NCI-H2029 treated with DMSO at 0.1 percent for 48 hours (cell line): ENCODE data around the gene ZW10.
"Not testable (repeated sequence)": the region's sequence is repeated elsewhere in the genome, so short reads cannot be mapped to it uniquely, and the experiment has no call there.

Source experiments
- DNase-seq: peaks from one replicate; lab custom pipeline; 2025; lab: John Stamatoyannopoulos, UW

Gene ZW10, protein sequence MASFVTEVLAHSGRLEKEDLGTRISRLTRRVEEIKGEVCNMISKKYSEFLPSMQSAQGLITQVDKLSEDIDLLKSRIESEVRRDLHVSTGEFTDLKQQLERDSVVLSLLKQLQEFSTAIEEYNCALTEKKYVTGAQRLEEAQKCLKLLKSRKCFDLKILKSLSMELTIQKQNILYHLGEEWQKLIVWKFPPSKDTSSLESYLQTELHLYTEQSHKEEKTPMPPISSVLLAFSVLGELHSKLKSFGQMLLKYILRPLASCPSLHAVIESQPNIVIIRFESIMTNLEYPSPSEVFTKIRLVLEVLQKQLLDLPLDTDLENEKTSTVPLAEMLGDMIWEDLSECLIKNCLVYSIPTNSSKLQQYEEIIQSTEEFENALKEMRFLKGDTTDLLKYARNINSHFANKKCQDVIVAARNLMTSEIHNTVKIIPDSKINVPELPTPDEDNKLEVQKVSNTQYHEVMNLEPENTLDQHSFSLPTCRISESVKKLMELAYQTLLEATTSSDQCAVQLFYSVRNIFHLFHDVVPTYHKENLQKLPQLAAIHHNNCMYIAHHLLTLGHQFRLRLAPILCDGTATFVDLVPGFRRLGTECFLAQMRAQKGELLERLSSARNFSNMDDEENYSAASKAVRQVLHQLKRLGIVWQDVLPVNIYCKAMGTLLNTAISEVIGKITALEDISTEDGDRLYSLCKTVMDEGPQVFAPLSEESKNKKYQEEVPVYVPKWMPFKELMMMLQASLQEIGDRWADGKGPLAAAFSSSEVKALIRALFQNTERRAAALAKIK

DNA sequence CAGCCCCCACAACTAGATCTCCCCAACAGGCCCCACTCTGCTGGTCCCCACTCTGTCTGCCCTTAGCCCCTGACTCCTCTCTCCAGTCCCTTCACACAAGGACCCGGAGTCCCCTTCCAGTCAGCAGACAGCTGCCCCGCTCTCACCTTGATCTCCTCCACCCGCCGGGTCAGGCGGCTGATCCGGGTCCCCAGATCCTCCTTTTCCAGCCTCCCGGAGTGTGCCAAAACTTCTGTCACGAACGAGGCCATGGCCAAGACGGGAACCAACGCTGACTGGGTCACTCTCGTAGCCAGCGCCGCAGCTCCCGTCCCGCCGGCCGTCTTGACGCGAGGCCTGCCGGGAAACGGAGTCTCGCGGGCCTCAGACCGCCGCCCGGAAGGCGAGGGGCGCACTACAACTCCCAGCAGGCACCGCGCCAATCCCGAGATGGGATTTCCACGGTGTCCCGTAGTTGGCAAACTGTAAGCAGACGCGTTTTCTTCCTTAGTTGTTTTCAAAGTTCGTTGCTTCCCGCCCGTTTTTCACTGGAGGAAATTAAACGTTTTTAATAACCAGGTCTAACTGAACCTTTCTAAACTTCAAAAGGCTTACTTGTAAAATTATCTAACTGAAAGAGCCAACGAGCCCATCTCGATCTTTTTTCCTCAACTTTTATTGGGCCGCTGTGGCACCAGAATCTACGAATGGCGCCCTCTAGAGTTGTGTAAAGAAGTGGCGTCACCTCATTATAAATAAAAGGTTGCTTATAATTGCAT, at the start of gene ZW10:
Gene ZW10 (minus strand): TSS at position 277 of the 758 bp plus-strand sequence. CDS start 26 bp downstream, at position 251.
- peak; percentile 98 for DNase-seq

DNA sequence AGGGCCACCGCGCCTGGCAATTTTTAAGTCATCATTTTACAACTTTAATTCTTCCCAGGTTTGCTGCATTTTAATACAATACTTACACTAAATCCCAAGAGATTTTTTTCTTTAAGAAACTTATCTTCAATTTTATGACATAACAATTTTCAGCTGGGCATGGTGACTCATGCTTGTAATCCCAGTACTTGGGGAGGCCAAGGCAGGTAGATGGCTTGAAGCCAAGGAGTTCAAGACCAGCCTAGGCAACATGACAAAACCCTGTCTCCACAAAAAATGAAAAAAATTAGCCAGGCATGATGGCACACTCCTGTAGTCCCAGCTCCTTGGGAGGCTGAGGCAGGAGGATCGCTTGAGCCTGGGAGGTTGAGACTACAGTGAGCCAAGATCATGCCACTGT, 44.9 kb upstream of the ZW10 start:
- no peak for DNase-seq

DNA sequence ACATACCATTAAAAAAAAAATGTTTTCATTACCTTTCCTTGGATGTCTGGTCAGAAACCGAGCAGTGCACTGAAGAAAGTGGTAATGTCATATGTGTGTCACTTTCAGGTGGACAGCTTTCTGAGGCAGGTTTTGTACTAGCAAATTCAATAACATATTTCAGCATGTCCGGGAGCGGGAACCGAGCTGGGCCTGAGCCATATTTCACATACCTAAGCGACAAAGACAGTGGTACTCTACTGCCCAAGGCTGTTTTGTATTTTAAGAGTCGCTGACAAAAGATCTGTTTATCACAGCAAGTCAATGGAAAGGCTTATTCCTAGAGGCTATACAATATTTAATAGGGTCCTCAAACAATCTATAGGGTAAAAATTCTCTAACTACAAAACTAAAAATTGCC, 44.1 kb upstream of the ZW10 start:
- DNase-seq, result no peak

DNA sequence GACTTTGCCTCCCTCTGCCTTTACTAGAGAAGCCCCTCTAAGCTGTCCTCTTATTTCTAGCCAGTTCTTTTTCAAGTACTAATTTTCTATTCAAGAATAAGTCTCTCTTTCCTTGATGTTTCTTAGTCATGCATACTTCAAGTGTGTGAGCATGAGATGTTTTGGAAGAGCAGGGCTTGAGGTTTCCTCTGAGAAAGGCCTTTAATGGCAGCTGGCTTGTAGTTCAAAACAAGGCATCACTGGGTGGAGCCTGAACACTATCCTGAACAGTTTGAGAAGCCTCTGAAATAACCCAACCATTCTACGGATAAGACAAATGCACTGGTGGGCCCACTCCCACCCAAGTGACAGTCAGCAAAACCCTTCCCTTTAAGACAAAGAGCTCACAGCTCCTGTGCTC, 43.7 kb upstream of the ZW10 start:
- no peak for DNase-seq

DNA sequence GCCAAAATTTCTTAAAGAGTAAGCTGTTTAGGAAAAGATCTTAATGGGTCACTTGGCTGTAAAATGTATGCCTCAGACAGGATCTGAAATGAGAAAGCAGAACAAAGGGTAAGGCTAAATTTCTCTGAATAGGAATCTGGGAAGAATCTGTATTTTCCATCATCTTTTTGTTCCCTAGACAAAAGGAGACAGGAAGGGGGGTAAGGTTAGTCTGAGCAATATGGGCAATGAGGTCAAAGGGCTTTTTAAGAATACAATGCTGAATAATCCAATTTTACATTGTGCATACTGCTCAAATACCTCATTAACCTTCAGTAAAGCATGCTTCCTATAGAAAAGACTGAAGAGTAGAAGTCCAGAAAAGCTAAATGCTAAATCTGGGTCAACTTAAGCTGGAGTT, 40.7 kb upstream of the ZW10 start:
- DNase-seq, result no peak

DNA sequence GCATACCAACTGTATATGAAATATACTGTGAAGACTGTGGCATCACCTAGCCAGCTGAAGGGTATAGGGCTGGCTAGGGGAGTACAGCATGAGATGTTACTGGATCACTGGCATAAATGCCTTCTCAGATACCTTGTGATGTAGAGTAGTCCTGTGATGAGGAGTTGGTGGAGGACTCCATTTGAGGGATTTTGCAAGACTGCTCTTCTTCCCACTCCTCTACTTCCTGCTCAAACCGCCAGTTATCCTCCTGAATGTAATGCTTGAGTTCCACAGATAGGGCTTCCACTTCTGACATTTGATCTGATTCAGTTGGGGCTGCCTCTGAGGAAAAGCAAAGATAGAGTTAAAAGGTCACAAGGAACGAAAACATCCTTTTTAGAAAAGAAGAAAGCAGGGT, 35.4 kb upstream of the ZW10 start:
- DNase-seq, result no peak

DNA sequence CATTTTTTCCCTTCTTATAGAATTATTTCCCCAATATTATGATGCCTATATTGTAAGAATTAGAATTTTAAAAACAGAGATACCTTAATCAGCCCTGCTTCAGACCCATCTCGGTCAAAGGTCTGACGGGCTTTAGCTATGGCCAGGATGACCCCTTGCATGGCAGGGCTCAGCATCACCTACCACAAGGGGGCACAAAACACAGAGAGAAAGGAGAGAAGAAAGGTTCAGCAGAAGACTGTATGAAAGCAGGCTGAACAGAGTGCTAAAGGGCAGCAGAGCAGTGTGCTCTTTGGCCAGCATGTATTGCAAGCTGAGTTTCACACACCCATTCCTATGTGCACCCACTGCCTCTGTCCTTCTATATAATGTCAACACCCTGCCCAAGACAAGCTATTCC, 32.9 kb upstream of the ZW10 start:
- DNase-seq, result no peak

DNA sequence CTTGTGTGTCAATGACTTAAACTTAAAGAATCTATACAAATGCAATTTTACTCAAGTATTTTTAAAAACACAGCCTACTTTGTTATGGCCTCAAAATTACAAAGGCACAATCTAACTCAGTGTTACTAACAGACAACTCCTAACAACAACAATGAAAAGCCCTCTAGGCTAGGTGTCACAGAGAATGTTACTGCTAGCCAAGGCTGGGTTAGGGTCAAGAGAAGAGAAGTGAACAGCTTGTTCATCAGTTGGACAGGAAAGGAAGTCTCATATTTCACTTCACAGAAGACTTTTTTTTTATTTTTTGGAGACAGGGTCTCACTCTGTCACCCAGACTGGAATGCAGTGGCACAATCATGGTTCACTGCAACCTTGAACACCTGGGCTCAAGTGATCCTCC, 32.1 kb upstream of the ZW10 start:
- no peak for DNase-seq

DNA sequence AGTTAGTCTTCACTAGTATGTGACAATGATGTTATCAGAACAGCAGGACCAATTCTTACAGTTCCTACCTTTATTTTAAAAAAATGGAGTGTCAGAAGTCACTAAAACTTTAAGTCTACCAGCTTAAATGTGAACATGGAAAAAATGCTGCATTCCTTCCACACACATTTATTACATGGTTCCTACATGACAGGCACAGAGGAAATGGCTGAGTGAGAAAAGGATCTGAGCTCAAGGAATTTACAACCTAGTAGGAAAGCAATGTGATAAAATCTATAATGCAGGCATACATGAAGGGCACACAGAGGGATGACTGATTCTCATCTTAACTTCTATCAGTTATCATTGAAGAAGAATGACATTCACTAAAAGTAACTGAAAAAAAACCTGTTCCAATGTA, 29.1 kb upstream of the ZW10 start:
- DNase-seq, result no peak

DNA sequence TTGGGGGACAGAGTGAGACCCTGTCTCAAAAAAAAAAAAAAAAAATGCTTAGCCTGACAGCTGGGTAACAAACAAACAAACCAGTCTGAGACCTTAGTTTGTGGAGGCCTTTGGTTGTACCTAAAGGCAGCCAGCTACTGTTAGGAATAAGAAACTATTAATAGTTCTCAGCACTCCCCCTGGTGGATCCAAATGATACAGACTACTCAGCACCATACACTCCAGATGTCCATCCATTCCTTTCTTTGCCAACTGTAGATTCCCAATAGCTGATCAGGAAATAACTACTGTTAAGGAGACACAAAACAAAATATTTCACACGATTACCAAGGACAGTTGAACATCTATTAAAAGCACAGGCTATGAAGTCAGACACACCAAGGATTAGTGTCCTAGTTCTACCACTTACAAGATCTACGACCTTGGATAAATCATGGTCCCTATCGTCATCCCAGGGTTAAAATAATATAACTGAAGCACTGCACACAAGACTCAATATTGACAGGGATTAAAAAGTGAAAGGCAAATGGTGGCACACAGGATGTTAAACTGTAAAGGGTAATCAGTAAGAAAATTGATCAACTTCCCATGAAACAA, 23.3 kb upstream of the ZW10 start:
- peak; percentile 14 for DNase-seq

DNA sequence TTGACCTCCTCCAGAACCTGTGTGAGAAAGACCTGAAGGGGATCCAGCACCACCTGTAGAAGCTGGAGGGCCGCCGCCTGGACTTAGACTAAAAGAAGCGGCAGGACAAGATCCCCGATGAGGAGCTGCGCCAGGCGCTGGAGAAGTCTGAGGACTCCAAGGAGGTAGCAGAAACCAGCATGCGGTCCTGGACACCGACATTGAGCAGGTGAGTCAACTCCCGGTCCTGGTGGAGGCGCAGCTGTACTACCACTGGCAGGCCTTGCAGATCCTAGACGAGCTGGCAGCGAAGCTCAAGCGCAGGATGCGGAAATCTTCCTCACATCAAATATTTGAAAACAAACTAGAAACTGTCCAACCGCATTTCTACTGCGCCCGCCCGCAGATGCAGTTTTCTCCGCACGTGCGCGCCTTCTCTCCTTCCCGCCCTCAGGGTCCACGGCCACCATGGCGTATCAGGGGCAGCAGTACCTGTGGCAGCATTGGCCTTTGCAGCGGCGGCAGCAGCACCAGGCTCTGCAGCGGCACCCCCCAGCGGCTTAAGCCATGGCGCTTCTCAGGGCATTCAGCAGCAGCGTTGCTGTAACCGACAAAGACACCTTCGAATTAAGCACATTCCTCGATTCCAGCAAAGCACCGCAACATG, 16.3 kb upstream of the ZW10 start:
- DNase-seq, result no peak

DNA sequence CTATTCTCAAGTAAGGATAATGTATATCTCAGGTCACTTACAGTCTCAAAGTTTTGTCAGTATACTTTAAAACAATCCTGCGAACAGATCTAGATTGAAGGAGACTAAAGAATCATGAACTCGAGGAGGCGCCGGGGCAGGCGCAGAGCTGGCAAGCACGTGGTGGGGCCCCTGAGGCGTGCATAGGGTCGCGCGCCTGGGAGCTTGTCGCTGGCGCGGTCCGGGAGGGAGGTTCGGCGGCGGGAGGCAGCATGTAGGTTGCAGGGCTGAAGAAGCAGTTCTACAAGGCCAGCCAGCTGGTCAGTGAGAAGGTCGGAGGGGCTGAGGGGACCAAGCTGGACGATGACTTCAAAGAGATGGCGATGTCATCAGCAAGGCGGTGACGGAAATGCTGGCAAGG, 15.5 kb upstream of the ZW10 start:
- DNase-seq, result not testable (repeated sequence)

DNA sequence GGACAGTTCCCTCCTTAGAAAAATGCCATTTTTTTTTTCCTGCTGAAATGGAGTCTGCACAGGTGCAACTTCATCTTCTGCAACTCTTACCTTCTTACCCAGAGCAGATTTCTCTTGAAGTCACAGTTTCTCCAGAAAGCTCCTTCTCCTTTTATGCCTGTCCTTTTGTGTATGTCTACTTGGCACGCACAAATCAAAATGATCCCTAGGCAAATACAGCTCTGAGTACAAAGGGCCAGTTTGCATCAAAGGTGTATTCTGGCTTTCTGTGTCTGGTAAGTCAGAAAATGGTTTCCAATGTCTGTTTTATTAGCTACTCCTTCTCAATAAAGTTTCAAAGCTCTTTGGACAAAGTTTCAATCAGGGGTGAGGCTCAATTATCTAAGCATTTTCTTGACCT, 8.6 kb upstream of the ZW10 start:
- DNase-seq, result no peak

DNA sequence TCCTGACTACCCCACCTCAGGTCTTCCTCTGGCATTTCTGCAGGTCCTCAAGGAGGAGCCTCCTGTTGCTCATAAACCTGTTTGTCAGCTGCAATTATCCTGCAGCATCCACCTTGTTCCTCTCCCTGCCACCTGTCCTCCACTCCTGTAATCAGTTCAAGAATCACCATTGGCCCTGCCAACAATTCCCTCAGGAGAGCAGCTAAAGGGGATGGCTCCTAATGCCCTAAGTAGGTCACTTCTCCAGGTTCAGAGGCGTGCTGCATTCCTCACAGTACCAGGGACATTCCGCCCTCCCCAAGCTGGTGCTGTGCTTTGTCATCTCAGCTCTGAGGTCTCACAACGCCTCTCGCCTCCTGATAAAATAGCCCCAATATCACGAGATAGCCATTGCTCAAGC, 8.2 kb upstream of the ZW10 start:
- DNase-seq, result no peak

DNA sequence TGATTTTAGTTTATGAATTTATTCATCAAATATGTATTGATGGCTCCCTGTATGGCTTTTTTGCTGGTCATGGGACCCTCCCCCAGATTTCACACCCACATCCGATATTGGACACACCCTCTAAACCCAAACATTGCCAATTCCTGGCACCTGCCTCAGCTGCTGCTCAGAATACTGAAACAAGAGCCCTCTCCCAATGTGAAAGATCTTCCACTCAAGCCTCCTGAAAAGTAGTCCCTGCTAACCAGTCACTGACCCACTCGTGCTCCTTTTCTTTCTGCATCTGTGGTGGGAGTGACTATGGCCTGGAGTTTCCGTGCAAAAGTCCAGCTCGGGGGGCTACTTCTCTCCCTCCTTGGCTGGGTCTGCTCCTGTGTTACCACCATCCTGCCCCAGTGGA, 6.0 kb upstream of the ZW10 start, which contains the start of gene CLDN25:
Gene CLDN25 (plus strand): TSS at position 301 of the 400 bp plus-strand sequence. CDS start 0 bp downstream, at position 301.
- DNase-seq, result no peak

DNA sequence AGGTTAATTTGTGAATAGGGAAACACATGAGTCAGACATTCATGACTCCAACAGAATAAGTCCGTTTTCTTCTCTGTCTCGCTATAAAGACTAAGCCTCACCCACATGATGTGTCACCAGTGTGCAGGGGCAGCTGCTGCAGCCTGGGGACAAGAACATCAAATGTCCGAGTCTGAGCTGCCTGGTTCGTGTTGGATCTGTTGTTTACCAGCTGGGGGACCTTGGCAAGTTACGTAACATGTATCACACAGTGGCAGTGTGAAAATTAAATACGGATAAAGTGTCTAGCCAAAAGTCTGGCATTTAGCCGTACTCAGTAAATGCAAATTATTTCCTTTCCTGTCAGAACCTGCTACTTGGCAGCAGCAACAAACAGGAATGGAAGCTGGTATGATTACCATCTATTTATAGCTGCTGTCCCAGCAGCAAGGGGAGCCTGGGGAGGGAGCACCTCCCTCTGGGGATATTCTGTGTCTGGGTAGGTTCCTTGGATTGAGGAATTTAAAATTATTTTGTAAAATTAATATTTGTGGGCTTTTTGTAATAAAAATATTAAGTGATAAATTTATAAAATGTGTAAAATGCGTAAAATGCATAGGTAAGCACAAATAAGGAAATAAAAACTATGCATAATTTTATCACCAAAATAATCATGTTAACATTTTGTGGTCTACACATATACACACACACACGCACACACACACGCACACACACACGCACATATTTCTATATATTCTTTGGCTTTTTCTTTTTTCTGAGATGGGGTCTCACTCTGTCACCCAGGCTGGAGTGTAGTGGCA, 4.8 kb upstream of the ZW10 start:
- no peak for DNase-seq

DNA sequence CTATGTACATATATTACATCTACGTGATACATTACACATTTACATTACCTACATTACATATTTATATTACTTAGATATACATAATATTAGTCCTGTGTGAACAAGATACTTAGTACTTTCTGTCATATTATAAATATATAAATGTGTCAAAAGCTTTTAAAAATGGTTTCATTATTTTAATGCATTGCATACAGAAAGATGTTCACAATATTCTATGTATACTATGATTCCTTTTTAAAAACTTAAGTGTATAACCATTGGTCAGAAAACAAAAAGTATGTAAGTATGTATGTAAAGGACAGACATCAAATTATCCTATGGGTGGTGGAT, 647 bp upstream of the ZW10 start:
- DNase-seq, result no peak

DNA sequence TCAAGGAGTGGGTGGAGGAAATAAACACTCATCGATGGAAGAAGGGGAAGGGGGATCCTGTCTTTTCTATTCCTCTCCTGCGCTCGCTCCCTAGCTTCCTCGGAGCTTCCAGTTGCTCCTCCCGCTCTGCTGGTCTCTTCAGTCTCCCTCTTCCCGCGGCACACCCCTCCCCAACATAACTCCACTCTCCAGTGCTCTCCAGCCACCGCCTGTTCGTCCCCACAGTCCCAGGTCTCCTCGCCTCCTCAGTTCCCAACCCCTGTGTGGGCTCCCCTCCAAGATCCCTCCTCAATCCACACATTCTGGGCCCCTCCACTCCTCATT, 438 bp downstream of the ZW10 start:
- DNase-seq, result no peak

DNA sequence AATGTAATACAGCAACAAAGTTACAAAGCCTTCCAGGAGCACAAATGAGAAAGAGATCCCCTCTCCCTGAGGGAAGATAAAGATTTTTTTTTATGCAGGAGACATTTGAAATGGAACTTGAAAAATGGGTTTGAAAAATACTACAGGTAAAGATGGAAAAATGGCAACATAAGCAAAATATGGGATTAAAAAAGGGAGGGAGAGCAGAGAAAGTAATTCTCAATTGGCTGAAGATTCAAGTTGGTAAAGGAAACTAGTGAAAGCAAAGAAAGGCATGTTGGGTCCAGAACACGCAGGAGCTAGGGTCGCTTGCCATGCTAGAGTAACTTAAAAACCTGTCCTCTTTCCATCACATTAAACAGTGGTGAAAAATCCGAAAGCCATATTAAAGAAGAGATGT, 1.5 kb downstream of the ZW10 start:
- no peak for DNase-seq

DNA sequence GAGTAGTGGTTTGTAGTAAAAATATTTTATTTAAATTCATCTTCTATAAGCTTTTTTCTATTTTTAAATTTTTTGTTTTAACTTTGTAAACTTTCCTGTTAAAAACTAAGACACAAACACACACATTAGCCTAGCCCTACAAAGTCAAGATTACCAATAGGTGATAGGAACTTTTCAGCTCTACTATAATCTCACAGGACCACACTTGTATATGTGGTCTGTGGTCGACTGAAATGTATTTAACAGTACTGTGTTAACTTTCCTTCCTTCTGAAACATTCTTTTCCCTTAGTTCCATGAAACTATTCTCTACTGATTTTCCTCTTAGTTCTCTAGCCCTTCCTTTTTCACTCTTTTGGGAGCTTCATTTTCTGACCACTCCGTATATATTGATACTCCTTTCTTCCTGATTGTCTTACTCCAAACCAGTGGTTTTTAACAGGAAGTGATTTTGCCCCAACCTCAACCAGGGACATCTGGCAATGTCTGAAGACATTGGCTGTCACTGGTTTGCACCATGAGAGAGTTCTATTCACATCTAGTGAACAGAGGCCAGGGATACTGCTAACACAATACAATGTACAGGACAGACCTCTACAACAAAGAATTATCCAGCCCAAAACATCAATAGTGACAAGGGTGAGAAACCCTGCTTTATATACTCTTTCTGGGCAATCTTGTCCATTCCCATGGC, 8.8 kb downstream of the ZW10 start:
- no peak for DNase-seq

DNA sequence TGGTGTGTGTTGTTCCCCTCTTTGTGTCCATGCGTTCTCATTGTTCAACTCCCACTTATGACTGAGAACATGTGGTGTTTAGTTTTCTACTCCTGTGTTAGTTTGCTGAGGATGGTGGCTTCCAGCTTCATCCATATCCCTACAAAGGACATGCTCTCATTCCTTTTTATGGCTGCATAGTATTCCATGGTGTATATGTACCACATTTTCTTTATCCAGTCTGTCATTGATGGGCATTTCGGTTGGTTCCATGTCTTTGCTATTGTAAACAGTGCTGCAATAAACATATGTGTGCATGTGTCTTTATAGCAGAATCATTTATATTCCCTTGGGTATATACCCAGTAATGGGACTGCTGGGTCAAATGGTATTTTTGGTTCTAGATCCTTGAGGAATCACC, 10.5 kb downstream of the ZW10 start:
- DNase-seq, result not testable (repeated sequence)
